ENCODE results near the gene PABPC3.

The PABPC3 gene

DNA sequence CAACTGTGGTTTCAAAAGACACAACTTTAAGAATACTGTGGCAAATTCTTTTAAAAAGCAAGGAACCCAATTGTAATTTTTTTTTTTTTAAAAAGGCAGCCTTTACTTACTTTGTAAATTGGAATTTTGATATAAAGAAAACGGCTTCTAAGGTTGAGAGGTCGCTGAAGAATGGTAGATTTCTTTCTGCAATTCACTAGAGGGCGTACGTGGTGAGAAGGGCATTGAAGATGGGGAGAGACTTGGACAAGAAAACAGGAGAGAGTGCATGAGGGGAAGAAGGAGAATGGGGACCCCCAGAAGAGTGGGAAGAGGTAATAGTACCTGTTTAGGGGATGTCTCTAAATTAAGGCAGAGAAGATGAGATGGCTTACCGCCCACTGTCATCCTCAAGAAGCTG lies 33.5 kb upstream of the PABPC3 start:
- ATAC-seq: no peak
- TF ChIP-seq ZC3H10 (CRISPR knock-in tag; IDR thresholded peaks at IDR 0.05) (no peak), ZNF8 (CRISPR knock-in tag; IDR thresholded peaks at IDR 0.05) (no peak), GLIS3 (CRISPR knock-in tag; IDR thresholded peaks at IDR 0.05) (no peak), OSR1 (CRISPR knock-in tag; IDR thresholded peaks at IDR 0.05) (no peak), CSDC2 (CRISPR knock-in tag; IDR thresholded peaks at IDR 0.05) (no peak), ZFP3 (CRISPR knock-in tag; IDR thresholded peaks at IDR 0.05) (no peak), ARNTL (CRISPR knock-in tag; IDR thresholded peaks at IDR 0.05; ENCODE audit: borderline replicate concordance, low read depth) (no peak), TOX (CRISPR knock-in tag; IDR thresholded peaks at IDR 0.05; ENCODE audit: borderline replicate concordance) (no peak), ESRRG (CRISPR knock-in tag; IDR thresholded peaks at IDR 0.05) (no peak), TCF4 (CRISPR knock-in tag; IDR thresholded peaks at IDR 0.05; ENCODE audit: borderline replicate concordance) (no peak), PPARA (CRISPR knock-in tag; IDR thresholded peaks at IDR 0.05; ENCODE audit: borderline replicate concordance) (no peak), ZFP30 (CRISPR knock-in tag; IDR thresholded peaks at IDR 0.05) (no peak), BACH2 (CRISPR knock-in tag; IDR thresholded peaks at IDR 0.05; ENCODE audit: borderline replicate concordance) (no peak)
- TF ChIP-seq, protein P1, sequence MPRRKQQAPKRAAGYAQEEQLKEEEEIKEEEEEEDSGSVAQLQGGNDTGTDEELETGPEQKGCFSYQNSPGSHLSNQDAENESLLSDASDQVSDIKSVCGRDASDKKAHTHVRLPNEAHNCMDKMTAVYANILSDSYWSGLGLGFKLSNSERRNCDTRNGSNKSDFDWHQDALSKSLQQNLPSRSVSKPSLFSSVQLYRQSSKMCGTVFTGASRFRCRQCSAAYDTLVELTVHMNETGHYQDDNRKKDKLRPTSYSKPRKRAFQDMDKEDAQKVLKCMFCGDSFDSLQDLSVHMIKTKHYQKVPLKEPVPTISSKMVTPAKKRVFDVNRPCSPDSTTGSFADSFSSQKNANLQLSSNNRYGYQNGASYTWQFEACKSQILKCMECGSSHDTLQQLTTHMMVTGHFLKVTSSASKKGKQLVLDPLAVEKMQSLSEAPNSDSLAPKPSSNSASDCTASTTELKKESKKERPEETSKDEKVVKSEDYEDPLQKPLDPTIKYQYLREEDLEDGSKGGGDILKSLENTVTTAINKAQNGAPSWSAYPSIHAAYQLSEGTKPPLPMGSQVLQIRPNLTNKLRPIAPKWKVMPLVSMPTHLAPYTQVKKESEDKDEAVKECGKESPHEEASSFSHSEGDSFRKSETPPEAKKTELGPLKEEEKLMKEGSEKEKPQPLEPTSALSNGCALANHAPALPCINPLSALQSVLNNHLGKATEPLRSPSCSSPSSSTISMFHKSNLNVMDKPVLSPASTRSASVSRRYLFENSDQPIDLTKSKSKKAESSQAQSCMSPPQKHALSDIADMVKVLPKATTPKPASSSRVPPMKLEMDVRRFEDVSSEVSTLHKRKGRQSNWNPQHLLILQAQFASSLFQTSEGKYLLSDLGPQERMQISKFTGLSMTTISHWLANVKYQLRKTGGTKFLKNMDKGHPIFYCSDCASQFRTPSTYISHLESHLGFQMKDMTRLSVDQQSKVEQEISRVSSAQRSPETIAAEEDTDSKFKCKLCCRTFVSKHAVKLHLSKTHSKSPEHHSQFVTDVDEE (CRISPR knock-in tag; IDR thresholded peaks at IDR 0.05): no peak
- TF ChIP-seq, protein P2, sequence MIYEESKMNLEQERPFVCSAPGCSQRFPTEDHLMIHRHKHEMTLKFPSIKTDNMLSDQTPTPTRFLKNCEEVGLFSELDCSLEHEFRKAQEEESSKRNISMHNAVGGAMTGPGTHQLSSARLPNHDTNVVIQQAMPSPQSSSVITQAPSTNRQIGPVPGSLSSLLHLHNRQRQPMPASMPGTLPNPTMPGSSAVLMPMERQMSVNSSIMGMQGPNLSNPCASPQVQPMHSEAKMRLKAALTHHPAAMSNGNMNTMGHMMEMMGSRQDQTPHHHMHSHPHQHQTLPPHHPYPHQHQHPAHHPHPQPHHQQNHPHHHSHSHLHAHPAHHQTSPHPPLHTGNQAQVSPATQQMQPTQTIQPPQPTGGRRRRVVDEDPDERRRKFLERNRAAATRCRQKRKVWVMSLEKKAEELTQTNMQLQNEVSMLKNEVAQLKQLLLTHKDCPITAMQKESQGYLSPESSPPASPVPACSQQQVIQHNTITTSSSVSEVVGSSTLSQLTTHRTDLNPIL (CRISPR knock-in tag; IDR thresholded peaks at IDR 0.05; ENCODE audit: low read depth): no peak

DNA sequence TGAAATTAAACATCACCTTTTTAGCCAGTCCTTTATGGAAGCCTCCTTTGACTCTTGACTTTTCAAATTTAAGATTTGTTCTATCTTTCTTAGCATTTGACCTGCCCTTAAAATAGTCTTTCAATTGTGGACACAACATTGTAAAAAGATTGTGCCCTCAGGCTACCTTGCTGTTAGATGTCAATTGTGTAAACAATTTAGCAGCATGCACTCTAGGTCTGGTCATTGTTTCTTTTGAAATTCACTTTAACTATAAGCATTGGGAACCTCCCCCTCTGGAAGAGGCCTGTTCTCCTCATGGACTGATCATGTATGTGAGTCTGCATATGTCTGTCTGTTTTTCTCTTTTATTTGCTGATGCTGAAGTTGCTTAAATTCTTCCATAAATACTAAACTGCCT lies 31.5 kb upstream of the PABPC3 start:
- ATAC-seq: no peak
- TF ChIP-seq PPARA (CRISPR knock-in tag; IDR thresholded peaks at IDR 0.05; ENCODE audit: borderline replicate concordance) (no peak), SNAI2 (CRISPR knock-in tag; IDR thresholded peaks at IDR 0.05) (no peak)

DNA sequence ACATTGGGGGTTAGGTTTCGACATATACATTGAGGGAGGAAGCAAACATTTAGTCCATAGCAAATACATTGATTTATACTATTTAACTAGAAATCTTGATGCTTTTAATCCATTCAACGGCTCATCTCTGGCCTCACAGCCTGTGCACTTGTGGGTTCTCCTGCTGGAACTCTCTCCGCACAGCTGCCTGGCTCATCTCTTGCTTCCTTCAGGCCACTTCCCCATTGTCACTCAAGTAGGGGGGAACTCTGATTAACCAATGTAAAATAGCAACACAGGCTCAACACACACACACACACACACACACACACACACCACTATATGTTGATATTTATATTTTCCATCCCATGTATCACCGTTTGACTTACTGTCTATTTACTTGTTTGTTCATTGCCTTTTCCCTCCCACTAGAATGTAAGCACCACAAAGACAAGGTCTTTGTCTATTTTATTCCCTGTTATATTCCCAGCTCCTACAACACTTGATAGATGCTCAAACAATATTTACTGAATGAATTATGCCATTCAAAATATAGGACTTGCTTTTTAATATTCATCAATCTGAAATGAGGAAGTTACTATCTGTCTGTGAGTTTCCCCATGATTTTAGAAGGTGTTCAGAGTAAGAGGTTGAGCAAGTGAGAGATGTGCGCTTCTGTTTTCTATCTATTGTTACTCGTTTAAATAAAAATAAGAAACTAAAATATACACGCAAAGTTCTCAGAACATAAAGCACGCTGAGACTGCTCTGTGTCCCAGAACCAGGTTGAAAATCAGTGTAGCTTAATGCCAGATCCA lies 29.8 kb upstream of the PABPC3 start:
- ATAC-seq: no peak
- TF ChIP-seq ISL1 (CRISPR knock-in tag; IDR thresholded peaks at IDR 0.05) (no peak), ZNF565 (CRISPR knock-in tag; conservative IDR thresholded peaks at IDR 0.05; ENCODE audit: low read depth) (no peak), CSDC2 (CRISPR knock-in tag; IDR thresholded peaks at IDR 0.05) (no peak), ZFP3 (CRISPR knock-in tag; IDR thresholded peaks at IDR 0.05) (no peak), ZFP30 (CRISPR knock-in tag; IDR thresholded peaks at IDR 0.05) (no peak), ZNF8 (CRISPR knock-in tag; IDR thresholded peaks at IDR 0.05) (no peak), PPARA (CRISPR knock-in tag; IDR thresholded peaks at IDR 0.05; ENCODE audit: borderline replicate concordance) (no peak), TOX (CRISPR knock-in tag; IDR thresholded peaks at IDR 0.05; ENCODE audit: borderline replicate concordance) (no peak), SNAI2 (CRISPR knock-in tag; IDR thresholded peaks at IDR 0.05) (no peak), ARNTL (CRISPR knock-in tag; IDR thresholded peaks at IDR 0.05; ENCODE audit: borderline replicate concordance, low read depth) (no peak), GLIS3 (CRISPR knock-in tag; IDR thresholded peaks at IDR 0.05) (no peak), ESRRG (CRISPR knock-in tag; IDR thresholded peaks at IDR 0.05) (no peak), BACH2 (CRISPR knock-in tag; IDR thresholded peaks at IDR 0.05; ENCODE audit: borderline replicate concordance) (no peak), RARB (CRISPR knock-in tag; IDR thresholded peaks at IDR 0.05) (no peak)
- TF ChIP-seq, protein P3, sequence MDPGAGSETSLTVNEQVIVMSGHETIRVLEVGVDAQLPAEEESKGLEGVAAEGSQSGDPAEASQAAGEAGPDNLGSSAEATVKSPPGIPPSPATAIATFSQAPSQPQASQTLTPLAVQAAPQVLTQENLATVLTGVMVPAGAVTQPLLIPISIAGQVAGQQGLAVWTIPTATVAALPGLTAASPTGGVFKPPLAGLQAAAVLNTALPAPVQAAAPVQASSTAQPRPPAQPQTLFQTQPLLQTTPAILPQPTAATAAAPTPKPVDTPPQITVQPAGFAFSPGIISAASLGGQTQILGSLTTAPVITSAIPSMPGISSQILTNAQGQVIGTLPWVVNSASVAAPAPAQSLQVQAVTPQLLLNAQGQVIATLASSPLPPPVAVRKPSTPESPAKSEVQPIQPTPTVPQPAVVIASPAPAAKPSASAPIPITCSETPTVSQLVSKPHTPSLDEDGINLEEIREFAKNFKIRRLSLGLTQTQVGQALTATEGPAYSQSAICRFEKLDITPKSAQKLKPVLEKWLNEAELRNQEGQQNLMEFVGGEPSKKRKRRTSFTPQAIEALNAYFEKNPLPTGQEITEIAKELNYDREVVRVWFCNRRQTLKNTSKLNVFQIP (CRISPR knock-in tag; IDR thresholded peaks at IDR 0.05; ENCODE audit: borderline replicate concordance, low read depth): no peak
- TF ChIP-seq, protein P4, sequence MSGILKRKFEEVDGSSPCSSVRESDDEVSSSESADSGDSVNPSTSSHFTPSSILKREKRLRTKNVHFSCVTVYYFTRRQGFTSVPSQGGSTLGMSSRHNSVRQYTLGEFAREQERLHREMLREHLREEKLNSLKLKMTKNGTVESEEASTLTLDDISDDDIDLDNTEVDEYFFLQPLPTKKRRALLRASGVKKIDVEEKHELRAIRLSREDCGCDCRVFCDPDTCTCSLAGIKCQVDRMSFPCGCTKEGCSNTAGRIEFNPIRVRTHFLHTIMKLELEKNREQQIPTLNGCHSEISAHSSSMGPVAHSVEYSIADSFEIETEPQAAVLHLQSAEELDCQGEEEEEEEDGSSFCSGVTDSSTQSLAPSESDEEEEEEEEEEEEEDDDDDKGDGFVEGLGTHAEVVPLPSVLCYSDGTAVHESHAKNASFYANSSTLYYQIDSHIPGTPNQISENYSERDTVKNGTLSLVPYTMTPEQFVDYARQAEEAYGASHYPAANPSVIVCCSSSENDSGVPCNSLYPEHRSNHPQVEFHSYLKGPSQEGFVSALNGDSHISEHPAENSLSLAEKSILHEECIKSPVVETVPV (CRISPR knock-in tag; IDR thresholded peaks at IDR 0.05): no peak
- TF ChIP-seq, protein P5, sequence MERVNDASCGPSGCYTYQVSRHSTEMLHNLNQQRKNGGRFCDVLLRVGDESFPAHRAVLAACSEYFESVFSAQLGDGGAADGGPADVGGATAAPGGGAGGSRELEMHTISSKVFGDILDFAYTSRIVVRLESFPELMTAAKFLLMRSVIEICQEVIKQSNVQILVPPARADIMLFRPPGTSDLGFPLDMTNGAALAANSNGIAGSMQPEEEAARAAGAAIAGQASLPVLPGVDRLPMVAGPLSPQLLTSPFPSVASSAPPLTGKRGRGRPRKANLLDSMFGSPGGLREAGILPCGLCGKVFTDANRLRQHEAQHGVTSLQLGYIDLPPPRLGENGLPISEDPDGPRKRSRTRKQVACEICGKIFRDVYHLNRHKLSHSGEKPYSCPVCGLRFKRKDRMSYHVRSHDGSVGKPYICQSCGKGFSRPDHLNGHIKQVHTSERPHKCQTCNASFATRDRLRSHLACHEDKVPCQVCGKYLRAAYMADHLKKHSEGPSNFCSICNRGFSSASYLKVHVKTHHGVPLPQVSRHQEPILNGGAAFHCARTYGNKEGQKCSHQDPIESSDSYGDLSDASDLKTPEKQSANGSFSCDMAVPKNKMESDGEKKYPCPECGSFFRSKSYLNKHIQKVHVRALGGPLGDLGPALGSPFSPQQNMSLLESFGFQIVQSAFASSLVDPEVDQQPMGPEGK (CRISPR knock-in tag; IDR thresholded peaks at IDR 0.05; ENCODE audit: borderline replicate concordance): no peak
- TF ChIP-seq, protein P2 (CRISPR knock-in tag; IDR thresholded peaks at IDR 0.05; ENCODE audit: low read depth): no peak
